Measurements from ENCODE around the gene AOPEP.

DNA sequence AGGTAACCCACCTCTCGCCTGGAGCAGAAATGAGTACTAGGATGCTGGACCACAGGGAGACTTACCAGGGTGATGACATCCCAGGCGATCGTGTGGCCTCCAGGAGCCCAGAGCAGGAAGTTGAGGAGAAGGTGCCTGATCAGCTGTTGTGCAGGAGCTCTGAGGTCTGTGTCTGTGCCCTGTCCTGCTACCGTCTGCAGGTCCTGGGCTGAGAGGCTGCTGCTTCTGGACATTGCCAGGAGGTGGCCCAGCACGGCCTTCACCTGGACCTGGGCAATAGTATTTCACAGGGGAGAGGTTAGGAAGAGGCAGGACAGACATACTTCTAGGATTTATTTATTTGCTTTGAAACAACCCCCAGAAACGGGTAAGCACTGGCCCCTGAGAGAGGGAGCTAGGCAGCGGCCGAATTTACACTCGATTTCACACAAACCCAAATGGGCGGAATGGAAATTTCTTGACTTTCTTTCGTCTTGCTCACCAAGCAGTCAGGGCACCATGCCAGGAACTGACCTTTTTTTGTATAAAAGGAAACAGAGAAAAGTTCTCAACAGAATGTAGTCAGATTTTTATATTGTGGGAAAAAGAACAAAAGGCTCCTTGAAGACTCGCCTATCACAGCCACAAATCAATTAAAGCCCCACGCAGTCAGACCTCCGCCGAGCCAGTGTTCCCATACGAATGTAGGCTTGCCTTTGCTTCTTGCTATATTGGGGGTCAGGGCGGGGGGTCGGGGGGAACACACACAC, 380.7 kb downstream of the AOPEP start:
- TF ChIP-seq, protein P1, sequence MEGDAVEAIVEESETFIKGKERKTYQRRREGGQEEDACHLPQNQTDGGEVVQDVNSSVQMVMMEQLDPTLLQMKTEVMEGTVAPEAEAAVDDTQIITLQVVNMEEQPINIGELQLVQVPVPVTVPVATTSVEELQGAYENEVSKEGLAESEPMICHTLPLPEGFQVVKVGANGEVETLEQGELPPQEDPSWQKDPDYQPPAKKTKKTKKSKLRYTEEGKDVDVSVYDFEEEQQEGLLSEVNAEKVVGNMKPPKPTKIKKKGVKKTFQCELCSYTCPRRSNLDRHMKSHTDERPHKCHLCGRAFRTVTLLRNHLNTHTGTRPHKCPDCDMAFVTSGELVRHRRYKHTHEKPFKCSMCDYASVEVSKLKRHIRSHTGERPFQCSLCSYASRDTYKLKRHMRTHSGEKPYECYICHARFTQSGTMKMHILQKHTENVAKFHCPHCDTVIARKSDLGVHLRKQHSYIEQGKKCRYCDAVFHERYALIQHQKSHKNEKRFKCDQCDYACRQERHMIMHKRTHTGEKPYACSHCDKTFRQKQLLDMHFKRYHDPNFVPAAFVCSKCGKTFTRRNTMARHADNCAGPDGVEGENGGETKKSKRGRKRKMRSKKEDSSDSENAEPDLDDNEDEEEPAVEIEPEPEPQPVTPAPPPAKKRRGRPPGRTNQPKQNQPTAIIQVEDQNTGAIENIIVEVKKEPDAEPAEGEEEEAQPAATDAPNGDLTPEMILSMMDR (IDR thresholded peaks at IDR 0.05), result no peak
- TF ChIP-seq POLR2A (IDR thresholded peaks at IDR 0.05; ENCODE audit: low read depth) (no peak), POLR2AphosphoS5 (IDR thresholded peaks at IDR 0.05) (peak in 1 of 2 donors; percentile 17)

Data from esophagus muscularis mucosa (tissue), 3 donors.